NCI-H2029 (cell line): ENCODE measurements around the gene RPL18A.

Experiments used
- DNase-seq: peaks from one replicate; lab custom pipeline; 2025; lab: John Stamatoyannopoulos, UW

Gene RPL18A

GRCh38 chr19:17910791-17911360 is 51.2 kb downstream of the RPL18A start:
- DNase-seq, result no peak
